ENCODE data around the gene CNFN. TPM values are rescaled to one million over a fixed set of nuclear protein-coding genes. Genes with fewer than 3 reads are reported as not detected.
"Not testable (repeated sequence)": the region's sequence is repeated elsewhere in the genome, so short reads cannot be mapped to it uniquely, and the experiment has no call there.

Gene CNFN
- total RNA-seq, 4 donors from 2014 or later: not detected

DNA sequence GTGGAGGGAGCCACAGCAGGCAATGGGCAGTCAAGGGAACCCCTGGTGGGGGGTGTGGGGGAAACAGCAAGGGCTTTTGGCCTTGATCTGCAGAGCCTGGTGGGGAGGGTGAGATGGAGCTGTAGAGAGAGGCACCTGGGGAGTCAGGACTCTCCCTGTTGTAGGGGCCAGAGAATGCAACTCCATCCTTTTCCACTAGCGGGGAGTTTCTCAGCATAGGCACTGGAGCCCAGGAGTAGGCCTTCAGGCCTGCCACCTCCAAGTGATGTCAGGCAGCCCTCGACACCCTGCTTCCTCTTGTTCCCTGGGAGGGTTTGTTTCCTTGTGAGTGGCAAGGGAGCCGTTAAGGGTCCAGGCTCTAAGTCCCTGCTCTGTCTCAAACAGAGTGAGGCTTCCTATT, 39.7 kb downstream of the CNFN start:
- no peak for DNase-seq (ENCODE audit: low spot score)
- no peak for ATAC-seq (ENCODE audit: low FRiP score)
- TF ChIP-seq, protein P1, sequence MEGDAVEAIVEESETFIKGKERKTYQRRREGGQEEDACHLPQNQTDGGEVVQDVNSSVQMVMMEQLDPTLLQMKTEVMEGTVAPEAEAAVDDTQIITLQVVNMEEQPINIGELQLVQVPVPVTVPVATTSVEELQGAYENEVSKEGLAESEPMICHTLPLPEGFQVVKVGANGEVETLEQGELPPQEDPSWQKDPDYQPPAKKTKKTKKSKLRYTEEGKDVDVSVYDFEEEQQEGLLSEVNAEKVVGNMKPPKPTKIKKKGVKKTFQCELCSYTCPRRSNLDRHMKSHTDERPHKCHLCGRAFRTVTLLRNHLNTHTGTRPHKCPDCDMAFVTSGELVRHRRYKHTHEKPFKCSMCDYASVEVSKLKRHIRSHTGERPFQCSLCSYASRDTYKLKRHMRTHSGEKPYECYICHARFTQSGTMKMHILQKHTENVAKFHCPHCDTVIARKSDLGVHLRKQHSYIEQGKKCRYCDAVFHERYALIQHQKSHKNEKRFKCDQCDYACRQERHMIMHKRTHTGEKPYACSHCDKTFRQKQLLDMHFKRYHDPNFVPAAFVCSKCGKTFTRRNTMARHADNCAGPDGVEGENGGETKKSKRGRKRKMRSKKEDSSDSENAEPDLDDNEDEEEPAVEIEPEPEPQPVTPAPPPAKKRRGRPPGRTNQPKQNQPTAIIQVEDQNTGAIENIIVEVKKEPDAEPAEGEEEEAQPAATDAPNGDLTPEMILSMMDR (IDR thresholded peaks at IDR 0.05): no peak

DNA sequence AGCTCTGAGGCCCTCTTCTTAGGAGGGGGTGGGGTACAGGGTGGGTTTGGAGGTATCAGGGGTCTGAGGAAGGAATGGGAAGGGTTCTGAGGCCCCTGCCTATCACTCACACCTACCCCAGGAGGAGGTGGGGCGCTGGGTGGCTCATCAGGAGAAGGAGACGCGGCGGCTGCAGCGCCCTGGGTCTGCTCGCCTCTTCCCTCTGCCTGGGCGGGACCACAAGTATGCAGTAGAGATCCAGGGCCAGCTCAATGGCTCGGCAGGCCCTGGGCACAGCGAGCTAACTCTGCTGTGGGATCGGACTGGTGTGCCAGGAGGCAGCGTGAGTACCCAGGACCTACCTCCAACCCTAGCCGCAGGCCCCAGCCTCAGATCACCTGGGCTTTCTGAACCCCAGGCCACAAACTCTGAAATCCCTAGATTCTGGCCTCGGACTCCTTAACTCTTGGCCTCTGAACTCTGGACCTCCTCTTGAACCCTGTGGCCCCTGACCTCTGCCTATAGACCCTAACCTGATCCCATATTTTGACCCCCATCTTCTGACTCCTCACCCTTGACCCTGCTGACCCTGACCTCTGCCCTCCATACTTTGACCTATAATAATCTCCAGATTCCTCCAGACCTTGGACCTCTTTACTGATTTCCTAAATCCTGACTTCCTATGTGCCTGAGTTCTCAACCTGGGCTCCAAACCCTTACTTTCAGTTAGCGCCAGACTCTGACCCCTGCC, 40.6 kb downstream of the CNFN start:
- no peak for ATAC-seq (ENCODE audit: low FRiP score)

GRCh38 chr19:42348211-42348610, 41.9 kb downstream of the CNFN start:
- TF ChIP-seq, protein P1 (IDR thresholded peaks at IDR 0.05): no peak
- ATAC-seq (ENCODE audit: low FRiP score) (no peak), DNase-seq (ENCODE audit: low spot score) (no peak)

More for the DNA sequence above, 40.6 kb downstream of the CNFN start:
- TF ChIP-seq, protein P1 (IDR thresholded peaks at IDR 0.05): no peak
- no peak for DNase-seq (ENCODE audit: low spot score)

GRCh38 chr19:42345191-42345812, 44.8 kb downstream of the CNFN start:
- TF ChIP-seq, protein P1 (IDR thresholded peaks at IDR 0.05): no peak
- no peak for ATAC-seq (ENCODE audit: low FRiP score)
- no peak for DNase-seq (ENCODE audit: low spot score)

- TF ChIP-seq, protein P1 (IDR thresholded peaks at IDR 0.05): no peak
- ATAC-seq (ENCODE audit: low FRiP score) (no peak), DNase-seq (ENCODE audit: low spot score) (no peak)
These were observed 45.7 kb downstream of the CNFN start for GRCh38 chr19:42344336-42344893.

- TF ChIP-seq, protein P1 (IDR thresholded peaks at IDR 0.05): no peak
- ATAC-seq (ENCODE audit: low FRiP score): no peak
- DNase-seq (ENCODE audit: low spot score): no peak
These were observed 46.6 kb downstream of the CNFN start for GRCh38 chr19:42343344-42344110.

DNA sequence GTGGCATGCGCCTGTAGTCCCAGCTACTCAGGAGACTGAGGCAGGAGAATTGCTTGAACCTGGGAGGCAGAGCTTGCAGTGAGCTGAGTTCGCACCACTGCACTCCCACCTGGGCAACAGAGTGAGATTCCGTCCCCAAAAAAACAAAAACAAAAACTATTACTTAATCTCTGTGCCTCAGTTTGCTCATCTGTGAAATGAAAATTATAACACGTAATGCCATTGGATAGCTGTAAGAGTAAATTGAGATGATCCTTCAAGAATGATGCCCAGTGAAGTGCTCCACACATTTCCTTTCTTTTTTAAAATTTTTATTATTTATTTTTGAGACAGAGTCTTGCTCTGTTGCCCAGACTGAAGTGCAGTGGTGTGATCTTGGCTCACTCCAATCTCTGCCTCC, 50.2 kb downstream of the CNFN start:
- DNase-seq (ENCODE audit: low spot score): not testable (repeated sequence)

DNA sequence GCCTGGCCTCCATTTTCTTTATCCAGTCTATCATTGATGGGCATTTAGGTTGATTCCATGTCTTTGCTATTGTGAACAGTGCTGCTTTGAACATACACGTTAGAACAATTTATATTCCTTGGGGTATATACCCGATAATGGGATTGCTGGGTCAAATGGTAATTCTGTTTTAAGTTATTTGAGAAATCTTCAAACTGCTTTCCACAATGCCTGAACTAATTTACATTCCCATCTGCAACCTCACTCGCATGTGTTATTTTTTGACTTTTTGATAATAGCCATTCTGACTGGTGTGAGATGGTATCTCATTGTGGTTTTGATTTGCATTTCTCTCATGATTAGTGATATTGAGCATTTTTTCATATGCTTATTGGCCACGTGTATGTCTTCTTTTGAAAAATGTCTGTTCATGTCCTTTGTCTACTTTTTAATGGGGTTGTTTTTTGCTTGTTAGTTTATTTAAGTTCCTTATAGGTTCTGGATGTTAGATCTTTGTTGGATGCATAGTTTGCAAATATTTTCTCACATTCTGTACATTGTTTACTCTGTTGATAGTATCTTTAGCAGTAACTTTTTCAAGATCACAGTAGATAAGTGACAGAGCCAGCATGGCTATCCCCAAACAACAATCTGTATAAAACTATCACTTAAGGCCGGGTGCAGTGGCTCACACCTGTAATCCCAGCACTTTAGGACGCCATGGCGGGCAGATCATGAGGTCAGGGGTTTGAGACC, 50.8 kb downstream of the CNFN start:
- not testable (repeated sequence) for ATAC-seq (ENCODE audit: low FRiP score); DNase-seq (ENCODE audit: low spot score)

More for the DNA sequence above, 50.2 kb downstream of the CNFN start:
- not testable (repeated sequence) for ATAC-seq (ENCODE audit: low FRiP score)
